HG03175 (cell line): Measurements from ENCODE around the gene RASSF4.

Experiments
- ATAC-seq: cut with Tn5 transposase; IDR thresholded peaks from one replicate; pipeline ENCODE4 v1.9.1; 2021; ENCODE audit warnings: mild to moderate bottlenecking, moderate library complexity; ENCODE audit not compliant: unreplicated experiment

The RASSF4 gene

GRCh38 chr10:44927352-44927751 is 32.2 kb upstream of the RASSF4 start:
- ATAC-seq, result no peak

DNA sequence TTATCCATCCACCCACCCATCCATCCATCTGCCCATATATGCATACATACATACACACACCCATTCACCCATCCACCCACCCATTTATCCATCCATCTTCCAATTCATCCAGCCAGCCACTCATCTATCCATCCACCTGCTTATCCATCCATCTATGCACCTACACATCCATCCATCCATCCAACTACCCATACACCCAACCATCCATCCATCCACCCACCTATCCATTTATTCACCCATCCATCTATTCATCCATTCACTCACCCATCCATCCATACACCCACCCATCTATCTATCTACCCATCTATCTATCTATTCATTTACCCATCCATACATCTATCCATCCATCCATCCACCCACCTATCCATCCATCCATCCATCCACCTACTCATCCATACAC is 31.1 kb upstream of the RASSF4 start:
- ATAC-seq, result no peak

DNA sequence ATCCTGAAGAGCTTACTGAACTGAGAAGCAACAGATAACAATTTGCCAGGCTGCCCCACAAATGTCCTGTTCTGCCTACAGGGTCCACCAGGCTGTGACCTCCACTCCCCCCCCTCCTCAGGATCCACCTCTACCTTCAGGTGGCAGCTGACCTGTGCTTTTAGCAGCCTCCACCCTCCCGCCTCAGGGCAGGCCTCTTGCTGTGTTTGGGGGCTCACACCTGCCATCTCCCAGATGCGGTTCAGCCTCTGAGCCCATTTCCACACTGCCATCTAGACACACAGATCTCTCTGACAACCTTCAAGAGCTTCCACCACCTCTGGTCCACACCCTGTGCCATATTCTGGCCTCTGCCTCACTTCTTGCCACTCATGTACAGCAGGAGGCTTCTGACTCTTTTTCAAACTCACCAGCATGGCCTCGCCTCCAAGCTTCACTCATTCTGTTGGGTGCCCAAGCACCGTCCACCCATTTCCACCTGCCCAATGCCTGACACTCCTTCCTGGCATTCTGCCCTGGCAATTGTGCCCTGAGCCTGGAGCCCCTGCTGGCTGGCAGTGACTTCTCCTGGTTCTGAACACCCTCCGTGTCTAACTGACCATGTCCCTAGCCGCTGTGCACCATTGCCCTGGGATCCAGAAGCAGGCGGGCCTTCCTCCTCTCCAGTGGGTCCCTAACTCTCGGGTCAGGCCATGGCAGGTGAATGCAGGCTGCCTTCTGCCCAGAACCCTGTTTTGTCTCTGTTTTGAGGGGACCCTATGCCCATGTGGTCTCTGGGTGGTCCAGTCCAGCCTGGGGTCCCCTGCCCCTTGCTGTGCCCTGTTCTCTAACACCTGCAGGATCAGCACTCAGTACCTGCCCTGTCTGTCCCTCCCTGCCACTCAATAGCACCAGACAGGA is 30.0 kb upstream of the RASSF4 start:
- ATAC-seq, result no peak

DNA sequence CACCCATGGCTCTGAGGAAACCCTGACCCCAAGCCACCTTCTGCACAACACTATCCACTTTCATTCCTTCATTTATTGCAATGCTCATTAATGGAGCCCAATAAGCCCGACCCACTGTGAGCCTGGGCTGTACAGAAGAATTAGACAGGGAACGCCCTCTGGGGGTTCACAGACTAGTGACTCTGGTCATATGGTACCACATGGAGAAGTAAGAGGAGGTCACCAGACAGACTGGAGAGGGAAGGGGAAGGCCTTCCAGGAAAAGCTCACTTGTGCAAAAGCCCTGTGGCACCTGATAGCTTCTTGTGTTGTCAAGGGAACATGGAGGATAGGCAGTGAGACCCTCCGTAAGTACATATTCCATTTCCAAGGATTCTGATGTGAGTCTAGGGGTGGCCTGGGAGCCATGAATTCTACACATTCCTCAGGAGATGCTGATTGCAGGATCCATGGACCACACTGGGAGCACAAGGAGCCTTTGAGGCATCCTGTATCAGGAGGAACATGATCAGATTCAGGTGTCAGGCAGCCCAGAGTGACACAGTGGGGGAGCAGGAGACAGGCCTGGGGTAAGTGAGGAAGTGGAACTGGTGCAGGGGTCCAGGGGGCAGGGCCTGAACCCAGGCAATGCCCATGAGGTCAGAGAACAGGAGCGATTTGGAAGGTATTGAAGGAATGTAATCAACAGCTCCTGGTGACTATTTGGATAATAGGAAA is 28.5 kb upstream of the RASSF4 start:
- no peak for ATAC-seq

DNA sequence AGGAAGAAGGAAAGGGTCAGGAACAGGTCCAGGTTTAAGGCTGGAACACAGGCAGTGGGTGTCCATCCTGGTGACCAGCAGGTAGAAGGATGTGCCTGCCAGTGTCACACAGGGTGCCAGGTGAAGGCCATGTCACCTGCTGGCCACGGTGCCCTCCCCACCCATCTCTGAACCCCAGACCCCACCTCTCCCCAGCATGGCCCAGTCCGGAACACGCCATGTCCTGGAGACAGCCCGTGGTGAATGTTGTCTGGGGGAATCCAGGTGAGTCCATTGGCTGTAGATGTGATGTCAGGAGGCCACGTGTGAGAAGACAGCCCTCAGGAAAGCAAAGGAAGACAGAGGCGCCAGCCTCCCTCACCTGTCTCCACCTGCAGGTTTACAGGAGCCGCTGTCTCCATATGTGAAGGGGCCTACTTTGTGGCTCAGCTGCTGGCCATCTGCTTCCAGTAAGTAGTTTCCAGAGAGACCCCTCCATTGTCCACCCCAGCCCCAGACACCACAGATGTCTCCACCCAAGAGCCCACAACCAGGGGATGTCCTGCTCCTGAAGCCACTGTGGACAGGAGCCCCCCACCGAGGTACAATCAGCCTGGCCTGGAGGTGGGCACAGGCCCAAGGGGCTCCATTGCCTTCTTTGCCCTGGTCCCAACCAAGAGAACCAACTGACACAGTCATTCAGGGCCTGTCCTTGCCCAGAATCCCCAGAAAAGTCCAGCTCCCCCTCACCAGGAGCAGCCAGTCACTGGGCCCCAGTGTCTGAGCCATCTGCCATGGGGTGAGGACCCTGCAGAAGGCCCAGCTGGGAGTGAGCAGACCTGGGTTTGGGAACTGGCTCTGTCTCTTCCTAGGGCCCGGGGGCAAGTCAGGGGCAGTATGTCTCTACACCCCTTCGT is 27.7 kb upstream of the RASSF4 start:
- no peak for ATAC-seq

GRCh38 chr10:44932517-44933450 is 26.8 kb upstream of the RASSF4 start:
- peak; percentile 94 for ATAC-seq

- ATAC-seq, result no peak
Observed at GRCh38 chr10:44933451-44934321, 25.9 kb upstream of the RASSF4 start.

DNA sequence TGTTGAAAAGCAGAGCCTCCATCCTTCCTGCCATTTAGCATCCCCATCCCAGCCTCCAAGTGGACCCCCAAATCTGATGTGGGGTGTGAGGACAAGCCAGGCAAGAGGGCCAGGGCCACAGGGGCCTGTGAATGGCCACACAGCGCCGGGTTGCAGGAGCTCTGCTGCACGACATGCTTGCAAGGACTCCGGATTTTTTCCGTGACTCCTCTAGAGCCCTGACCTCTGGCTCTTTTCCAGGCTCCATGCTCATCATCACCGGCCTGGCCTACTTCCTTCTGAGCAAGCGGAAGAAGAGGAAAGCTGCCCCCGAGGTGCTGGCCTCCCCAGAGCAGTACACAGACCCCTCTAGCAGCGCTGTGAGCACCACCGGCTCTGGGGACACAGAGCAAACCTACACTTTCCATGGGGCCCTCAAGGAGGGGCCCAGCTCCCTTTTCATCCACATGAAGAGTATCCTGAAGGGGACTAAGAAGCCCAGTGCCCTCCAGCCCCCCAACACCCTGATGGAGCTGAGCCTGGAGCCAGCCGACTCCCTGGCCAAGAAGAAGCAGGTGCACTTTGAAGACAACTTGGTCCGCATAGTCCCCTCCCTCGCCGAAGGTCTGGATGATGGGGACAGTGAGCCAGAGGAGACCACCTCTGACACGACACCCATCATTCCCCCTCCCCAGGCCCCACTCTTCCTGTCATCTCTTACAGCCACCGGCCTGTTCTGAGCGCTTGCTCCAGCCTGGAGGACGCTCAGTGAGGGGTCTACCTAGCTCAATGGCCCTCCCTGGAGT is 25.0 kb upstream of the RASSF4 start:
- no peak for ATAC-seq

DNA sequence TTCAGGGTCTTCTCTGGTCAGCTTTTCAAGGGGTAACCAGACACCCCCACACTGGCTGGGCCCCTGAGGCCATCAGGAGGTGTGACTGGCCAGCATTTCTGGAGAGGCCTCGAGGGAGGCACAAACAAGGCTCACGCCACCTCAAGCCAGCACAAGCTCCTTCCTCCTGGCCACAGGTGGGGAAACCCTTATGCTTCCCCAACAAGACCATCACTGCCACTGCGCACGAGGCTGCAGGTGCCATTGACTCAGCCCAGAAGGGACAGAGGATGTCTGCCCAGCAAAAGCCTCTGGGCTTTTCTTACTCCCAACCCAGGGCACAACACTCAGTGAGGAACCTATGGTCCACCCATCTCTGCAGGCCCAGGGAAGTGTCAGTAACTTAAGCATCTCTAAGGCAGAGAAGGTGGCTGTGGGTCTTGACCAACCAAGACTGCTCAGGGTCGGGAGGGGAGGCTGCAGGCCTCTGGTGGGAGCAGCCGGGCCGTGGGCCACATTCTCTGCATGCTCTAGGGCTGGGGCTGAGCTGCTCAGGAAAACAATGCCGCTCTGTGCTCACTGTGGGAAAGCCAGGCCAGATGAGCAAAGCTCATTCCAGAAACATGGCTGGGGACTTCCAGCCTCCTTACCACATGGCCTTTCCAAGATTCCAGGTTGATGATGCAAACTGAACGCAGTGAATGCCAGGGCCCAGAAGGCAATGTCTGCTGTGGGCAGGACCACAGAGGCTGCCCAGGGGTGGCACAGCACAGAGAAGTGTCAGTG is 24.2 kb upstream of the RASSF4 start:
- no peak for ATAC-seq

GRCh38 chr10:44935966-44936295 is 23.7 kb upstream of the RASSF4 start:
- ATAC-seq, result no peak

DNA sequence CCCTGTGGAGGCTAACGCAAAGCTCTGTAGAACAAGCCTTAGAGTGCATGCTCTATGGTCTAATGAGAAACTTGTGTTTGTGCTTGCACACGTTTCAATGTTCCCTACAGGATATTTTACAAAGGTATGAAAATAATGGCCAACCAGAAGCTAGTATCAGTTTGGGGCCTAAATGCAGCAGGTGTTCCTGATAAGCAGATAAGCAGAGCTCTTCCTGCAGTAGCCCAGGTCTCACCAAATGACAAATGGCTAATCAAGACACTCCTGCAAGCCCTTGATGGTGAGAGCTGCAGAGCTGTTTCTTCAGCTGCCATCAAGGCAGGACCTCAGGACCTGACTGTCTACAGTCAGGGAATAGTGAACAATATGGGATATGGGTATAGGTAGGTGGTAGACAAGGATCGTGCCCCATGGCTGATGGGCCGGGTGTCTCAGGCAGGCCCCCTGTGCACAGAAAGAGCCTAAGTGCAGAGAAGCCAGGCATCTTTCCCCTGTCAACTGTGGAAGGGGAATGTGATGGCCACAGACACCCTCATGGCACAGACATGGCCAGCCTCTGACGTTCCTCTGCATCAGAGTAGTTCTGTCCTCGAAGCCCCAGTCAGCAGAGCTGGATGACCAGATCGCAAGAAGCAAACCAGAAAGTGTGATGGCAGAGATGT is 23.2 kb upstream of the RASSF4 start:
- ATAC-seq, result no peak

GRCh38 chr10:44937196-44938005 is 22.2 kb upstream of the RASSF4 start:
- no peak for ATAC-seq

- no peak for ATAC-seq
Observed at GRCh38 chr10:44938956-44939355, 20.6 kb upstream of the RASSF4 start.

- no peak for ATAC-seq
Observed at GRCh38 chr10:44939691-44940401, 19.8 kb upstream of the RASSF4 start.

GRCh38 chr10:44944354-44944753 is 15.2 kb upstream of the RASSF4 start:
- ATAC-seq, result no peak

DNA sequence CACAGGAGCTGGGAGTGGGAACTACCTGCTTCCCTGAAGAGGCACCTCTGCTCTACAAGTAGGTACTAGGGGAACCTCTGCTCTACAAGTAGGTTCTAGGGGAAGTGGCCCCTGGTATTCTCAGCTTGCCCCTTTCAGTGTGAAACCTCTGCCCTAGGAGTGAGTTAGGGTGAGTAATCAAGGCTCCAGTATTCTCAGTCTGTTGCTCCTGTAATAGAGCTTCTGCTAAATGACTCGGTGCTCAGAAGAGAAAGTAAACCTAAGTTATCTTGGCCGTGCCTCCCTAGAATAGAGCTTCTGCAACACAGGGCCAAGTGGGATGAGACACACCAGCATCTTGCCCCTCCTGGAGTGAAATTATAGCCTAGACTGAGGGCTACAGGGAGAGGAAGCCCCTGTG is 13.4 kb upstream of the RASSF4 start:
- peak; percentile 59 for ATAC-seq
